HG02870 (cell line): ENCODE results near the gene CACNA1C.

Experiments used
- ATAC-seq: cut with Tn5 transposase; IDR thresholded peaks from one replicate; pipeline ENCODE4 v1.9.1; 2021; ENCODE audit warnings: mild to moderate bottlenecking, moderate library complexity; ENCODE audit not compliant: unreplicated experiment

Gene CACNA1C

GRCh38 chr12:2288875-2289274, 236.1 kb downstream of the CACNA1C start:
- no peak for ATAC-seq

GRCh38 chr12:2289525-2289924, 236.7 kb downstream of the CACNA1C start:
- no peak for ATAC-seq

GRCh38 chr12:2290091-2290490, 237.3 kb downstream of the CACNA1C start:
- ATAC-seq = no peak

- ATAC-seq = no peak
Observed at GRCh38 chr12:2290516-2291065, 237.8 kb downstream of the CACNA1C start.

GRCh38 chr12:2291182-2291832, 238.5 kb downstream of the CACNA1C start:
- ATAC-seq = no peak

- no peak for ATAC-seq
Observed at GRCh38 chr12:2291947-2292346, 239.2 kb downstream of the CACNA1C start.

- no peak for ATAC-seq
Observed at GRCh38 chr12:2292560-2292959, 239.8 kb downstream of the CACNA1C start.

GRCh38 chr12:2294651-2295475, 242.1 kb downstream of the CACNA1C start:
- ATAC-seq = no peak

GRCh38 chr12:2295941-2296461, 243.2 kb downstream of the CACNA1C start:
- ATAC-seq = no peak

- no peak for ATAC-seq
Observed at GRCh38 chr12:2297004-2297403, 244.2 kb downstream of the CACNA1C start.

GRCh38 chr12:2297658-2298057, 244.9 kb downstream of the CACNA1C start:
- no peak for ATAC-seq

- ATAC-seq = no peak
Observed at GRCh38 chr12:2298556-2299200, 245.9 kb downstream of the CACNA1C start.

GRCh38 chr12:2299206-2299605, 246.4 kb downstream of the CACNA1C start:
- ATAC-seq = no peak

GRCh38 chr12:2300168-2300567, 247.4 kb downstream of the CACNA1C start:
- ATAC-seq = no peak

GRCh38 chr12:2300886-2301285, 248.1 kb downstream of the CACNA1C start:
- no peak for ATAC-seq

- no peak for ATAC-seq
Observed at GRCh38 chr12:2301531-2302461, 249.0 kb downstream of the CACNA1C start.

- ATAC-seq = no peak
Observed at GRCh38 chr12:2302711-2303580, 250.2 kb downstream of the CACNA1C start.

- no peak for ATAC-seq
Observed at GRCh38 chr12:2304223-2304622, 251.4 kb downstream of the CACNA1C start.

GRCh38 chr12:2306012-2306411, 253.2 kb downstream of the CACNA1C start:
- ATAC-seq = no peak
